AG09309 (cell line): Measurements from ENCODE around the gene SERPINB7.

Experiments
- DNase-seq: peaks from one replicate; pipeline ENCODE4 v3.0.0-alpha.2; 2010; ENCODE audit warnings: low read depth
- H3K4me3 ChIP-seq: 2 replicates; pipeline ENCODE4 v1.5.1; 2011; ENCODE audit warnings: mild to moderate bottlenecking, low read depth, low read length, moderate library complexity; ENCODE audit not compliant: control insufficient read depth
- TF ChIP-seq, protein P1 (sequence below): IDR thresholded peaks from 2 replicates; pipeline ENCODE4 v1.5.1; 2011; ENCODE audit warnings: mild to moderate bottlenecking, low read depth, low read length, inconsistent platforms; ENCODE audit not compliant: insufficient read depth, control insufficient read depth; ENCODE audit errors: missing control alignments

SERPINB7 gene

DNA sequence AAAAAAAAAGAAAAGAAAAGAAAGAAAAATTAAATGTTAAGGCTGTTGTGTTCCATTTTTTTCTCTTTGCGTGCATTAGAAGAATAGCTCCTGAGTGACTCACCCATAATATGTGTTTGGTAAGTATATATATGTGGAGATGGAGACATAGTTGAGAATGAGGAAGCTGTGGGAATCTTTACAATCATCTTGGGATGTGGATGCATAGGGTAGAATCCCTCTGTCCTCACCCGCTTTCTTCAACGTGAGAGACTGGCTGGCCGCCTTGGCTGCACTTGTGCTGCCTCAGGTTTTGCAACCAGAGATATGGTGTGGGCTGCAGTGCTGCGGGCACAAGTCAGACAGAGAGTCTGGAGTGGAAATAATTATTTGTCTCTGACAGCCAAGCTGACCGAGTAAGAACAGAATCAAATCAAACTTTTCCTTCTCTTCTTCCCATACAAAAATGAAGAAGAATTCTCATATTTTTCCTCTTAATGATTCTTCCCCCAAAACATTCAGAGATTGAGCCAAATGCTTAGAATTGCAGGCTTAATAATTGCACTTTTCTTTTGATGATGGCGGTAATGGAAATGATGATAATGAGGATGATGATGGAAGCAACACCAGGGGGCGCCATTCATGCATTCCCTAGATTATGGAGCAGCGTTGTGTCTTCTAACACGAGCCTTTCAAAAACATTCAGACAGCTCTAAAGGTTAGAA, 48.5 kb downstream of the SERPINB7 start:
- TF ChIP-seq, protein P1, sequence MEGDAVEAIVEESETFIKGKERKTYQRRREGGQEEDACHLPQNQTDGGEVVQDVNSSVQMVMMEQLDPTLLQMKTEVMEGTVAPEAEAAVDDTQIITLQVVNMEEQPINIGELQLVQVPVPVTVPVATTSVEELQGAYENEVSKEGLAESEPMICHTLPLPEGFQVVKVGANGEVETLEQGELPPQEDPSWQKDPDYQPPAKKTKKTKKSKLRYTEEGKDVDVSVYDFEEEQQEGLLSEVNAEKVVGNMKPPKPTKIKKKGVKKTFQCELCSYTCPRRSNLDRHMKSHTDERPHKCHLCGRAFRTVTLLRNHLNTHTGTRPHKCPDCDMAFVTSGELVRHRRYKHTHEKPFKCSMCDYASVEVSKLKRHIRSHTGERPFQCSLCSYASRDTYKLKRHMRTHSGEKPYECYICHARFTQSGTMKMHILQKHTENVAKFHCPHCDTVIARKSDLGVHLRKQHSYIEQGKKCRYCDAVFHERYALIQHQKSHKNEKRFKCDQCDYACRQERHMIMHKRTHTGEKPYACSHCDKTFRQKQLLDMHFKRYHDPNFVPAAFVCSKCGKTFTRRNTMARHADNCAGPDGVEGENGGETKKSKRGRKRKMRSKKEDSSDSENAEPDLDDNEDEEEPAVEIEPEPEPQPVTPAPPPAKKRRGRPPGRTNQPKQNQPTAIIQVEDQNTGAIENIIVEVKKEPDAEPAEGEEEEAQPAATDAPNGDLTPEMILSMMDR = peak; percentile 56
- no peak overlapping the region for H3K4me3 ChIP-seq
- no peak for DNase-seq

DNA sequence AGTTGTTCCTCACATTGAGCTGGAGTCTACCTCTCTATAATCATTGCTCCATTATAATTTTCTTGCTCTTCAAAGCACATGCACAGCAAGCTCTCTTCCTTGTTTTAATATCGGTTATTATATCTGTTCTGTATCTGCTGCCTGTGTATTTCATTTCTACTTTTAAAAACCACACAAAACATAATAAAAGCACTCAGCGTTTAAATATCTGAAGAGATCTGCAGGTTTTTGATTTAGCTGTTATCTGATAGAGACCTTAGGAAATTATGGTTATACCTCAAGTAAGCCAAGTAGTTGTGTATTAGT, 49.0 kb downstream of the SERPINB7 start:
- DNase-seq = no peak
- TF ChIP-seq, protein P1 = no peak
- H3K4me3 ChIP-seq = no peak overlapping the region

DNA sequence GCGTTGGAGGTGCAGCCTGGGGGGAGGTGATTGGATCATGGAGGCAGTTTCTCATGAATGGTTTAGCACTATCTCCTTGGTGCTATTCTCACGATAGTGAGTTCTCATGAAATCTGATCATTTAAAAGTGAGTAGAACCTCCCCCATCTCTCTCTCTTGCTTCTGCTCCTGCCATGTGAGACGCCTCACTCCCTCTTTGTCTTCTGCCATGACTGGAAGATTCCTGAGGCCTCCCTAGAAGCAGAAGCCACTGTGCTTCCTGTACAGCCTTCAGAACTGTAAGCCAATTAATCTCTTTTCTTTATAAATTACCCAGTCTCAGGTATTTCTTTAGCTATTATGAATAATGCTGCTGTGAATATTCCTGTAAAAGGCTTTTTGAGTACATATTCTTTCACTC, 52.9 kb downstream of the SERPINB7 start:
- DNase-seq = no peak
- H3K4me3 ChIP-seq = no peak overlapping the region
- TF ChIP-seq, protein P1 = no peak

DNA sequence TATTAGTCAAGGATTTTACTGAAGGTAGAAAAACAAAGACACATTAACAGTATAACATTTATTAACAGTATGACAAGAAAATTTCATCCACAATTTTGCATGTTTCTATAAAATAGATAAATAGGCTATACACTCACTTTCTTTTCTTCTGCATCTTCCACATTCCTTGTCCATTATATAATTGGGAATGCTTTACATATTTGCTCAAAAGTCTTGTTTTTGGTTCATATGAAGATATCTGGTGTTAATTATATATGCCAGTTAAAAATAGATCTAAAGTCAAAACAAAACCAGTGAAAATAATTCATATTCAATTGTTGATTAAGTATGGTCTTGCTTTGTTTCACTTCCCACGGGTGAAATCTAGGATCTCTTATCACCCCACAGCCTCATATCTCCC, 53.4 kb downstream of the SERPINB7 start:
- no peak for DNase-seq
- TF ChIP-seq, protein P1 = no peak
- H3K4me3 ChIP-seq = no peak overlapping the region

DNA sequence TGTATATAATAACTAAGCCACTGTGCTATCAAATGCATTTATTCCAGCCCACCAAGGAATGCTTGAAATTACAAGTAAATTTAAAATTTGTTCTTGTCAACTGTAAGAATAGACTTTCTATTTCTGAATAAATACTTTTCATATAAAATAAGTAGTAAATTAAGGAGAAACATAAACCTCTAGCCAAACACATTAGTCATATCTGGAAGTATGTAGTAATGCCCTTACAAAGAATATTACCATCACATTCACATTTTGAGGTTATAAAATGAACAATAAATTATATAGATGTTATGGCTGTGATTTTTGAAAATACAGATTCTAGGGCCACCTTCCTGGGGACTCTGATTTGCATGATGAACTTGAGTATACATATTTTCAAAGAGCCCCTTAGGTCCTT, 54.7 kb downstream of the SERPINB7 start:
- no peak overlapping the region for H3K4me3 ChIP-seq
- no peak for DNase-seq
- TF ChIP-seq, protein P1 = no peak

DNA sequence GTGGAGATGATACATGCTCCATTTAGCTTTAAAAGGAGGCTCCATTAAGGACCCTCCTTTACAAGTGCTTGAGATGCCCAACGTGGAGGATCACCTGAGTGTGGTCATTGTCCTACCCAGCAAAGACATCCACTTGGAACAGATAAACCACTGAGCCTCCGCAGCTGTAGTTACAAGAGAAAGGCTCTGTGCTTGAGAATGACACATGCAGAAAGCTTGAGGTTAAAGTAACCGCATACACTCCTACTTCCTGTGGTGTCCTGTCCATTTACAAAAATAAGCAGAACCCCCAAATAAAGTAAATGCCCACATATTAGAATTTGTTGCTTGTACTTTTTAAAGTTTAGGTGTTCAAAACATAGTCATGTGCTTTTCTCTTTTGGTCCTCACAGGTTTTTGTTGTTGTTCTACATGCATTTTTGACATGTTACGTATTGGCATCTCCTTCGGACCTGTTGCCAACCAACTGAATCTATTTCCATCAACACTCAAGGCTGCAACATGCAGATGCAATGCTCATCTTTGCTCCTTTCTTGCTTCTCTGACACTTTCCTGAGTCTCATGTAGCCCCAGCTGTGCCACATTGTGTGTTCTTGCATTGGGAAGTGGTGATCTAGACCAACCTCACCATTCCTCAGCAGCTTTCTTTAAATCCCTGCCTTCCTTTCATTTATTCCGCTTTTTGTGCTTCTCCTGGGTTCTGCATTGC, 56.0 kb downstream of the SERPINB7 start:
- H3K4me3 ChIP-seq = no peak overlapping the region
- TF ChIP-seq, protein P1 = no peak
- DNase-seq = peak; percentile 75
